GM21381 (cell line): ENCODE results near the gene MEF2B.
"Not testable (repeated sequence)": the region's sequence is repeated elsewhere in the genome, so short reads cannot be mapped to it uniquely, and the experiment has no call there.

ENCODE experiments used
- ATAC-seq: cut with Tn5 transposase; IDR thresholded peaks from one replicate; pipeline ENCODE4 v1.9.1; 2021; ENCODE audit warnings: mild to moderate bottlenecking, moderate library complexity; ENCODE audit not compliant: unreplicated experiment

Gene MEF2B

DNA sequence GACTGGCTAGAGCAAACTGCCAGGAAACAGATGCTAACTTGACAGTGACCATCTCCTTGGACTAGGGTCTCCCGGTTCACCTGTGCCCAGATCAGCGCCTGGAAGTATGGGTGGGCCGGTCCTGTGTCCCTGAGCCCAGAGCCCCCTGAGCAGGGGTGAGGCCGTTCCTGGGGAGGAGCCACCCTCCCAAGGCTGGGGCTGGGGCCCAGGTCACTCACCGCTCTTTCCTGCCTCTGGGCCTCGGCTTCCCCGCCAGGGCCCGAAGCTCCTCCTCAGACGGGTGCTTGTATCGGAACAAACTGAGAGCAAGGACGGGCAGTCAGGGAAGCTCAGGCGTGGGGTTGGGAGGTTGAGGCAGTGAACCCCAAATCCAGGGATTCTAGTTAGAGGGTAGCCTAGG lies 37.2 kb downstream of the MEF2B start:
- ATAC-seq = no peak

DNA sequence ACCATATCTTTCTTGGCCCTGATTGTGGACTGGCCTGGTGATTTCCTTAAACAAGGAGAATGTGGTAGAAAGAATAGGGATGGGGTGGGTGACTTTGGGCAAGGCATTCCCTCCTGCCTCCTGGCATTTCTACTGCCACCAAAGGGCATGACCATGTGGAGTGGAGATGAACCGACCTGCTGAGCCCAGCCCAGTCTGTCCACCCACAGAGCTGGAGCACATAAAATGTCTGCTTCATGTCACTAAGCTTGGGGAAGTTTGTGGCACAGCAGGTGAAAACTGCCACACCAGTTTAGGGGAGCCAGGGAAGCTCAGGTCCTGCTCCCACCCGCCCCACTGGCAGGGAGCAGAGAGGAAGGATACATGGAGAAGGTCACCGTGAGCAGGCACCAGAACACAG lies 38.1 kb downstream of the MEF2B start:
- ATAC-seq = no peak

DNA sequence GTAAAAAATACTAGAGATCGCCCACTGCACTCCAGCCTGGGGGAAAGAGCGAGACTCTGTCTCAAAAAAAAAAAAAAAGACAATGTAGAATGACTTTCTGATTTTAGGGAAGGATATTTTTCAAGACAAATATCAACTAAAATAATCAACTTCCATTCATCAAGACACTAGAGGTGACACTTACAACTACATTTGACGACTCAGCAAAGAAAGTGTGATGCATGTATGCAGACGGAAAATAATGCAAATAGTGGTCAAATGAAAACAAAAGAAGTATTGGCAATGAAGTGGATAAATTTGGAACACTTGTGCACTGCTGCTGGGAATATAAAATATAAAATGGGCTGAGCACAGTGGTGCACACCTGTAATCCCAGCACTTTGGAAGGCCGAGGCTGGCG lies 44.0 kb downstream of the MEF2B start:
- ATAC-seq = no peak

DNA sequence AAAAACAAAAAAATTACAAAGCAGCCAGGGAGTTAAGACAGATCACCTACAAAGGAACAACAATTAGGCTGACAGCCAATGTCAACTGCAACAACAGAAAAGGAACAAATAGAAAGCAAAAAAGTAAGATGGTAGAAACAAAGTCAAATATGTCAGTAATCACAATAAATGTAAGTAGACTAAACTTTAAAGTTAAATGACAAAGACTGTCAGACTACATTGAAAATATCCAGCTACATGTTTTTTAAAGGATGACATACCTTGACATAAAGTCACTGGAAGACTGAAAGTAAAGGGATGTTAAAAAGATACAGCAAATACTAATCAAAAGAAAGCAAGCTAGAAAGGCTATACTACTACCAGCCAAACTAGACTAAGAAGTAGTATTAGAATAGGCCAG lies 46.7 kb downstream of the MEF2B start:
- no peak for ATAC-seq

DNA sequence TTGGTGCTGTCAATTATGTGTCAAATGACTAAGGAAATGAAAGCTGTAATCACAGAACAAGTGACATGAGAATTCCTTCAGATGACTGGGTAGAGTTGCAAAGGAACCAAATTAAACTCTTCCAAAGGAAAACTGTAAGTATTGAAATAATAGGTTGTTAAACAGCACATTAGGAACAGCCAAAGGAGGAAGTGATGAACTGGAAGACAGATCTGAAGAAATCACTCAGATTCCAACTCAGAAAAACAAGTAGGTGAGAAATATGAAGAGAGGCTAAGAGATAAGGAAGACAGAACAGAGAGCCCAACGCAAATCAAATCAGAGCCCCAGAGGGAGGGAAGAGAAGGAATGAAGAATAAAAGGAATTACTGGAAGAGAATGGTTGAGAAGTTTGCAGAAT lies 47.2 kb downstream of the MEF2B start:
- no peak for ATAC-seq

DNA sequence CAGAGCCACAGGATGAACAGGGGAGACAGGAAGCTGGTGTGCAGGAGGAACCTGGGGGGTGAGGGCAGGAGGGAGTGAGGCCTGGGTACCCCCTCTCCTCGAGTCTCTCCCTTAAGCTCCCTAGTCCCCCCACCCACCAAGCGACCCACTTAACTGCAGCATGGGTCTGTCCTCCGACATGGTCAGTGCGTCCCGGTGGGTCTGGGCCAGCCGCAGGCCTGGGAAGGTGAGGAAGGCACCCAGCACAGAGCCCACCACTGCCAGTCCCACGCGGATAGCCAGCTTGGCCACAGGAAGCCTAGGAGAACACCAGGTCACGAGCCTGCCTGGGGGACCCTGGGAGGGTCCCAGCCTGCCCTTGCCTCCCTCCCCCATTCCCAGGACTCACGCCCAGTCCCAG lies 48.7 kb downstream of the MEF2B start:
- ATAC-seq = no peak

DNA sequence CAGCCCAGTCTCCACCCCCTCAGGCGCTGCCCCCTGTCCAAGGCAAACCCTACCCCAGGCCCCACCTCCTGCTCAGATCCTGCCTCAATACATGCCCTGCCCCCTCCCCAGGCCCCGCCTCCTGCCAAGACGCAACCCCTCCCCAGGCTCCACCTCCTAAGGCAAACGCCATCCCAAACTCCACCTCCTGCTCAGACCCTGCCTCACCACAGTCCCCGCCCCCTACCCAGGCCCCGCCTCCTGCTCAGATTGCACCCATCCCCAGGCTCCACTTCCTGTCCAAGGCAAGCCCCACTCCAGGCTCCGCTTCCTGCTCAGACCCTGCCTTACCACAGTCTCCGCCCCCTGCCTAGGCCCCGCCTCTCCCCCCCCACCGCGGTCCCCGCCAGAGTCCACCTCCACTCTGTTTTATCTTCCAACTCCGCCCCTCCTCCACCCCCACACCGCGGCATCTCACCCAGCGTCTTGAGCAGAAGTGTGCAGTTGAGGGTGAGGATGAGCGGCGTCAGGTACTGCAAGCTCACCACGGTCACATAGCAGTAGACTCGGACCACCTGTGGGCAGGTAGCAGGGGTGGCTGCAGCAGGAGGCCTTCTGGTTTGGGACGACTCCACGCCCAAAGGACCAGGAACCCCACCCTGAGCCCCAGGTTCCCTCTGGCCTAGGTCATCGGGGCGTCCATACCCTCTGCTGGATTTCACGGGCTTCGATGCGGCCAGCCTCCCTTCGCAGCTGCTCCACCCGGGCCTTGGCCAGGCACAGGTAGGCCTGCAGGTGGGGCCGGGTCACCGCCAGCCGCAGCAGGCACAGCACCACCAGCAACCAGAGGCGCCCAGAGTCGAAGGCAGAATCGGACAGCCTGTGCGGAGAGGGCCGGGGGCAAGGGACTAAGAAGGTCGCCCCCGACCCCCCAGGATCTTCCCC lies 49.5 kb downstream of the MEF2B start:
- no peak for ATAC-seq

DNA sequence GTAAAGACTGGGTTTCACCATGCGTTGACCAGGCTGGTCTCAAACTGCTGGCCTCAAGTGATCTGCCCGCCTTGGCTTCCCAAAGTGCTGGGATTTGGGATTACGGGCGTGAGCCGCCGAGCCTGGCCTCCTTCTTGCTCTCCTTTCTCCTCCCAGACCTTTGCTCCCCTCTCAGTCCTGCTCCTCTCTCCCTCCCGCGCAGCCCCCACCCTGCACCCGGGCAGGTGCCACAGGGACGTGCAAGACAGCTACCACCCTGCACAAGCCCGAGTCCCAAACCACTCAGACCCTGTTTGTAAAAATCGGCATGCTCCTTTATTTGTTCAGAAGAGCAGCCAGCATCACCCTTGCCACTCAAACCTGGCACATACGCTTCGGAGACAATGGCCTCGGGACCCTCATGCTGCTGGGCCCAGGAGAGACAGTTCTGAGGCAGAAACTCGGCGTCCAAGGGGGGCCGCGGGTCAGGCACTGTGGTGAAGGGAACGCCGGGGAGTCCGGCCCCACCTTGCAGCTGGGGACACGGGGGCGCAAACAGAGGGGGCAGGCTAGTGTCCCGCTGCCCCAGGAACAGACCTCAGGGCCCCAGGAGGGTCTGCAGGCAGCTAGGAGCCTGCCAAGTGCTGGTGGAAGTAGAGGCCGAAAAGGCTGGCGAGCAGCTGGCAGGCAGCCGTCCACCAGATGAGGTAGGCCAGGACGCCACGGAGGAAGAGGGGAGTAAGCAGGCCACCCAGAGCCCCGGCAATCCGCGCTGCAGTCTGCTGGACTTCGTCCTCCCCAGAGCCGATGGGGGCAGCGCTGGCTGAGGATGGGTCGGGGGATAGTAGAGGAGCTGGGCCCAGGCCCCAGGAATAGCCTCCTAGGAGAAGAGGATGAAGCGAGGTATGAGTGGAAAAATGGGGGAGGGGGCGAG lies 50.5 kb downstream of the MEF2B start:
- ATAC-seq = no peak

DNA sequence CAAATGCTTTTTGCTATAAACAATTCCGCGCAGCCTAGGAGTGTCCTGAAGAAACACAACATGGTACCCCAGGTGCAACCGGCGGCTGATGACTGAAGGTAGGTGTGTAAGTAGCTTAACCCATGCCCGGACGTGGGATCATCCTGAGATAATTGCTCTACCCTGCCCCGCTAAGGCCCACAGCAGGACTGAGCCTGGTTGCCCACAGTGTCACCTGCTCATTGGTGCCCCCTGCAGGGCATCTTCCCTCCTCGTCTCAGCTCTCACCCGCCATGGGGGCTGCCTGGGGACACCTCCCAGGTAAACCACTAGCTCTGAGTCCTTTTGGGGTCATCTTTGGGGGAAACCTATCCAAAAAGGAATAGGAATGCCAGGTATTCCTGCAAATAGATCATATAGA lies 54.1 kb downstream of the MEF2B start:
- no peak for ATAC-seq

DNA sequence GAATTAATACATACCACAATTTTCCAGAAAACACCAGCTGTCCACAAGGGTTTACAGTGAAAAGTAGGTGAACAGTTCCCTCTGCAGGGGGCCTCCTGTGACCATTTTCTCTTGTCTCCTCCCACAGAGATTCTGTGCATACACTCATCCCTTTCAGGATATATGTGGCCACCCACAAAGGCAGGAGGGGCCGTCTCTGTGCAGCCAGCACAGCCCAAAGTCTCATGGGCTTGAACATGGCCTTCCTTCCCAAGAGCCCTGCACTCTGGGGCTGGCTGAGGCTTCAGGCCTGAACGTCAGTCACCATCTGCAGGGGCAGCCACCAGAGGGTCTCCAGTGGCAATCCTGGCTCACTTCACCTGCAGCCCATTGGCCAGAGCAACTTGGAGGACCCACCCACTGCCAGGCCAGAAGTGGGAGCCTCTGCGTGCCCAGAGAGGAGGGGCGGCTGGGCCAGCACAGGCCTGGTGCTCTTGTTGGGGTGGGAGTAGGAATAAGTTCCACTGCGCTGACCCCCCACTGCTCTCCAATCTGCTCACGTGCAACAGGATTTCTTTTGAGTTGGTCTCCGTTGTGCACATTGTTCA lies 56.9 kb downstream of the MEF2B start:
- ATAC-seq = no peak

DNA sequence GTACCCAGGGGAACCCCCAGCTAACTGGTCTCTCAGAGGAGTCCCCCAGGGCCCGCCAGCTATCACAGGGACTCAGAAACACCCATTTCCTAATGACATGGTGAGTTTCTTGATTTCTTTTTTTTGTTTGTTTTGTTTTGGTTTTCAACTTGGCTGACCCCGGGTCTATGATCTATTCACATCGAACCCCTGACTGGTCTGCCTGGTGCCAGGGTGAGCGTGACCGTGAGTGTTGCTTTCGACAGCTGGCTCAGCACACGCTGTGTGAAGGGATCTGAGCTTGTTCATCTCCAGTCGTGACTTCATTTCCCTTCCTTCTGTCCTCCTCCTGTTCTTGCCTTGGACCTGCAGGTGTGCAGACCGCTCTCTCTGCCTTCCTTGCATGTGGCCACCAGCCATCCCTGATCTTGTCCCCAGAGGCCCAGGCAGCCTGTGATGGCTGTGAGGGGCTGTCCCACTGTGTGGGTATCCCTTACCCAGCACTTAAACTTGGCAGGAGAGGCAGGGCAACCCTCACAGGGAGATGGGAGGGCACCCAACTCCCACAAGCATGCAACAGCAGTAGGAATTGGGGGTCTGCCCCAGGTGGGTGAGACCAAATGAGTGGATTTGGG lies 58.0 kb downstream of the MEF2B start:
- ATAC-seq = no peak

DNA sequence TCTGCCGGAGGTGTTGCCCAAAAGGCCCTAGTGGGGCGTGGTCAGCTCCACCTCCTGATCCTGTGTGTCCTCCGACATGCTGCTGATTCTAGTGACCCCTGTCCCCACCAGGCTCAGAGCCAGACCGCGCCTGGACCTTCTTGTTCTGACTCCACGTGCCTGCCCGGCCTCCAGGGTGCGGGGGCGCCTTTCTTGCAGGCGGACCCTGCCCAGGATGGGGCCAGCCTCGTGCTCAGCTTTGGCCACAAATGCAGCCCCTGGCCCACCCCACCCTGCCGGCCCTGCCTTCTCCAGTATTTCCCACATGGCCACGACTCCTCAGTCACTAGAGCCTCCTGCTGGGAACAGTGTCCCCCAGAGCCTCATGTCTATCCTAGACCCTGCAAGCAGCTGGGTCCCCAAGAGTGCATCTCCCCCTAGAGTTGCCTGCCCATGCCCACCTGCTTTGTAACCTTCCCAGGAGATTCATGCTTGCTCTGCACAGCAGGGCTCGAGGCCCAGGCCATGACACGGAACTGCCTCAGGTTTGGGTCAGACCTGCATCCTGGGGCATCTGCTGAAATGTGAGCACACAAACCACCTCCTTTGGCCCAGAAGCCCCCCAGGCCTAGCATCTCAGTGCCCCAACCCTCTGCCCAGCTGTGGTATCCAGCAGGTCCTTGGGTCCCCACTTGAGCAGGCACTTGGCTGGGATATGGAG lies 58.8 kb downstream of the MEF2B start:
- ATAC-seq = no peak

DNA sequence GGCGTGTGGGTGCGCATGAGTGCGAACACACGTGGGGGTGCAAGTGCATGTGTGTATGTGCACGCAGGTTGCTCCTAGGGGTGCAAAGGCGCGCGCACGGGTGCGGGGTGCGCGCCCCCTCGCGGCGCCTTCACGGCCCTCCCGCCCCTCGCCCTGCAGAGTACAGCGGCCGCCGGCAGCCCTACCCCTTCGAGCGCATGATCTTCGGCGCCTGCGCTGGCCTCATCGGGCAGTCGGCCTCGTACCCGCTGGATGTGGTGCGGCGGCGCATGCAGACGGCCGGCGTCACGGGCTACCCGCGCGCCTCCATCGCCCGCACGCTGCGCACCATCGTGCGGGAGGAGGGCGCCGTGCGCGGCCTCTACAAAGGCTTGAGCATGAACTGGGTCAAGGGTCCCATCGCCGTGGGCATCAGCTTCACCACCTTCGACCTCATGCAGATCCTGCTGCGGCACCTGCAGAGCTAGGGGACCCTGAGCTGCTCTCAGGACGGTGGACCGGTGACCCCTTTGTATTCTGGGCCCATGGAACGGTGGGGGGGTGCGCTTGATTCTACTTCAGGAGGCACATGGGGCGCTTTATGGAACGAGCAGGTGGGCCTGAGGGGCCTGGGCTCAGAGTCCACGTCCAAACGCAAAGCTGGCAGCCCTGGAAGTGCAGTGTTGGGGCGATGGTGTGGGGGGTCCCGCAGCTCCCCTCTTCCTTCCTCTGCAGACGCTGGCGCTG lies 59.5 kb downstream of the MEF2B start:
- ATAC-seq = no peak

DNA sequence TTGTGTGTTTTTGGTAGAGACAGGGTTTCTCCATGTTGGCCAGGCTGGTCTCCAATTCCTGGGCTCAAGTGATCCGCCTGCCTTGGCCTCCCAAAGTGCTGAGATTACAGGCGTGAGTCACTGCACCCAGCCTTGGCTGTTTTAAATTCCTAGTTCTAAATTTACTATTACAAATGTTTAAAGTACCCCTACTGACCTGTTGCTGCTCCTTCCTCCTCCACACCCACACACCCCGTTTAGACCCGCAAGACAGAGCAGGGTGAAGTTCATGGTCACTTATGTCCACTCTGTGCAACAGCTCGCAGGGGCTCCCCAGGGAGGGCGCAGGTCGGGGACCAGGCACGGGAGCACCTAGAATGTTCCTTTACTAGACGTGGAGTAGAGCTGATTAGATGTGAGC lies 60.5 kb downstream of the MEF2B start:
- ATAC-seq = no peak

DNA sequence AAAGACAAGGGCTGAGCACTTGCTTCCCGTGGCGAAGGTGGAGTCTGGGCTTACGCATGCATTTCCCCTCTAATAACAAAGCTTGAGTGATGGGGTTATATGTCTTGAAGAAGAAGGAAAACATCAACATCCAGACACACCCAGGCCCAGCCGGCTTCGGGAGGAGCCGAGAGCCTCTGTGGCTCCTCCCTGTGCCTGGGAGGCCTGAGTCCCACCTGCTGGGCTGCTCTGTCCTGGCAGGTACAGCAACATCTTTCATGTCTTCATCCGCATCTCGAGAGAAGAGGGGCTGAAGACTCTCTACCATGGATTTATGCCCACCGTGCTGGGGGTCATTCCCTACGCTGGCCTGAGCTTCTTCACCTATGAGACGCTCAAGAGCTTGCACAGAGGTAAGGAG lies 62.4 kb downstream of the MEF2B start:
- ATAC-seq = no peak

DNA sequence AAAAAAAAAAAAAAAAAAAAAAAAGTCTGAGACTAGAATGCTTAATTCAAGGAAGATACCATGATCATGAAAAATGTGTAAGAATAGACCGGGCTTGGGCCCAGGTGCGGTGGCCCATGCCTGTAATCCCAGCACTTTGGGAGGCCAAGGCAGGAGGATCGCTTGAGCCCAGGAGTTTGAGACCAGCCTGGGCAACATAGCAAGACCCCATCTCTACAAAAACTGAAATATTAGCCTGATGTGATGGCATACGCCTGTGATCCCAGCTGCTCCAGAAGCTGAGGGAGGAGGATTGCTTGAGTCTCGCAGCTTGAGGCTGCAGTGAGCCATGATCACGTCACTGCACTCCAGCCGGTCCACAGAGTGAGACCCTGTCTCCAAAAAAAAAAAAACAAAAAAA lies 63.1 kb downstream of the MEF2B start:
- not testable (repeated sequence) for ATAC-seq

DNA sequence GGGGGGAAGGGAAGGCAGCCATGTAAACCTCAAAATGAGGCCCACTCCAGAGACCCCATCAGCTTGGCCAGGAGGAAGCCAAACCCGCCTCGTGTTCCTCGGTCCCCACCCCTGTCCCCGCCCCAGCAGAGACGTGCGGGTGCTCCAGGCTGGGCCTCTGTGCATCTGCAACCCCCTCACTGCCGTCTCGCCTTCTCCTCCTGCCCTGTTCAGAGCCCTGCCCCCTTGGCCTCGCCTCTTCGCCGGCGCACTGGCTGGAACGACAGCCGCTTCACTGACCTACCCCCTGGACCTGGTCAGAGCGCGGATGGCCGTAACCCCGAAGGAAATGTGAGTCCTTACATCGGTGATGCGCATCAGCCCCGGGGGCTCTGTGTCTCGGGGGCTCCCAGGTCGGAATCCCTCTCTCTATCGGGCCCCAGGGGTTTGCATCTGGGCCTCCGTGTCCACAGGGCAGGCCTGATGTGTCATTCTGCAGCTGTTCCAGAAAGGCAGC lies 64.0 kb downstream of the MEF2B start:
- no peak for ATAC-seq

DNA sequence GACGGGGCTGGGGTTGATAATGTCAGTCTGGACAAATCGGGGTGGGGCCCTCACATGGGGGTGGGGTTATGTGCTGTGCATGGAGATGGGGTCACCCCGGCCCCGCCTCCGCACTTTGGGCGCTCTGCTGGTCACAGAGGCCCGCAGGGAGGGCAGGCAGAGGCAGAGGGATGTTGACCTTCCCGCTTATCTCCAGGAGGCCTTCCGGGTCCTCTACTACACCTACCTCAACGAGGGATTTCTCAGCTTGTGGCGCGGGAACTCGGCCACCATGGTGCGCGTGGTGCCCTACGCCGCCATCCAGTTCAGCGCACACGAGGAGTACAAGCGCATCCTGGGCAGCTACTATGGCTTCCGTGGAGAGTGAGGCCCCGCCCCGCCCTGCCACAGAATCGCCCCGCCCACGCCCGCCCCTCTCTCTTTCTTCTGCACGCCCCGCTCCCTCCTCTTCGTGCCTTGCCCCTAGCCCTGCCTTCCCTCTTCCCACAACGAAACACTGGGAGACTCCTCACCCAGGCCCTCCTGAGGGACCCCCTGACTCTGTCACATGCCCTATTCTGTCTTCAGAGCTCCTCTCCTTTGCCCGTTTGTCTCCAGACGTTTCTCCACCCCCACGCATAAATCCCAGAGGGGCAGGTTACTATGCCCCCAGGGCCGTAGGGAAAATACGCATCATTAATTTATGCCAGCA lies 64.6 kb downstream of the MEF2B start:
- no peak for ATAC-seq

DNA sequence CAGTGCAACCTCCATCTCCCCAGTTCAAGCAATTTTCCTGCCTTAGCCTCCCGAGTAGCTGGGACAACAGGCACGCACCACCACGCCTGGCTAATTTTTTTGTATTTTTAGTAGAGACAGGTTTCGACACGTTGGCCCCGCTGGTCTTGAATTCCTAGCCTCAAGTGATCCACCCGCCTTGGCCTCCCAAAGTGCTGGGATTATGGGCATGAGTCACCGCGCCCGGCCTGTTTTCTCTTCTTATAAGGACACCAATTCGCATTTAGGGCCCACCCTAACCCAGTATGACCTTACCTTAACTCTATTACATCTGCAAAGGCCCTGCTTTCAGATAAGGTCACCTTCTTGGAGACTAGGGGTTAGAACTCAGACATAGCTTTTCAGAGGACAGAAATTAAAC lies 66.9 kb downstream of the MEF2B start:
- no peak for ATAC-seq
